Mesodermal cell (in vitro differentiated cells): ENCODE measurements around the gene KLKB1. TPM values are rescaled to one million over a fixed set of nuclear protein-coding genes. Genes with fewer than 3 reads are reported as not detected.

Experiments used
- H3K27ac ChIP-seq: 2 replicates; pipeline ENCODE4 v1.7.0; 2013; ENCODE audit warnings: mild to moderate bottlenecking, low read depth, low read length, moderate library complexity; ENCODE audit not compliant: severe bottlenecking
- H3K36me3 ChIP-seq: 2 replicates; pipeline ENCODE4 v1.7.1; 2013; ENCODE audit warnings: mild to moderate bottlenecking, low read length, moderate library complexity; ENCODE audit not compliant: control insufficient read depth, insufficient read depth
- H3K4me1 ChIP-seq: one replicate; pipeline ENCODE4 v1.7.1; 2013; ENCODE audit warnings: mild to moderate bottlenecking, low read length; ENCODE audit not compliant: insufficient read depth, control insufficient read depth, poor library complexity, severe bottlenecking
- H3K4me3 ChIP-seq: 2 replicates; pipeline ENCODE4 v1.7.0; 2013; ENCODE audit warnings: low read length, control low read depth, mild to moderate bottlenecking; ENCODE audit not compliant: insufficient read depth, poor library complexity, severe bottlenecking; ENCODE audit errors: extremely low read depth
- H3K9me3 ChIP-seq: 2 replicates; pipeline ENCODE4 v1.7.1; 2013; ENCODE audit warnings: mild to moderate bottlenecking, low read length, moderate library complexity; ENCODE audit not compliant: control insufficient read depth
- WGBS, 2 experiments: methylation state at CpG; one replicate each; pipeline ENCODE4 v1.1.5; 2013; ENCODE audit warnings: missing lambda C conversion rate in 2 of 2; ENCODE audit not compliant: insufficient coverage in 2 of 2; 5-methylcytosine and 5-hydroxymethylcytosine counted together
- polyA plus RNA-seq, 2 experiments: library from polyadenylated mRNA; stranded (reverse); fragments of 50-300 nt; gene quantifications; one replicate each; pipeline ENCODE4 v1.2.3, GENCODE V29; 2013

Gene KLKB1
- not detected for polyA plus RNA-seq (2013, experiment 1 of 2)
- polyA plus RNA-seq (2013, experiment 2 of 2): not detected

DNA sequence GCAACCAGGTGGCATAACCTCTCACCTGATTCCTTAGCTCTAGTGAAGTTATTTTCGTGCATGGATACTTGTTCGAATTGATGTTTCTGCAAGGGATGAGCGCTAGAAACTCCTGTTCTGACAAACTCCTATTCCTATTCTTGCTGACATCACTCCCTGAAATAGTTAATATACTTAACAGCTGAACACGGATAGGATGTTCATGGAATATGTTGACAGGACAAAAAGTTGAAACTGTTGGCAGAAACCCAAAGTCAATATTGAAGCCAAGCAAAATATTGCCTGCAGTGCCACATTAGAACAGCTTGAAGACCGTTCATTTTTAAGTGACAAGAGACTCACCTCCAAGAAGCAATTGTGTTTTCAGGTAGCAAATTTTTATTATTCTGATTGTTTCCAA is at the start of gene KLKB1:
TSS of gene KLKB1 (plus strand) at position 287 of the 400 bp plus-strand sequence. CDS start 689 bp downstream, outside the sequence.
- Histone ChIP-seq H3K4me3 (no peak within 1 kb of the TSS), H3K27ac (no peak within 1 kb of the TSS), H3K4me1 (no peaks in the 10 kb centered on the region), H3K9me3 (no peaks in the 10 kb centered on the region), H3K36me3 (no peaks in the 10 kb centered on the region)
- WGBS, 2 experiments: 93 to 100% methylated on average over 1 to 2 of the region's 5 CpGs

GRCh38 chr4:186188107-186188506 is 39.2 kb upstream of the KLKB1 start:
- Histone ChIP-seq H3K4me3 (no peak overlapping the region), H3K36me3 (no peaks in the 10 kb centered on the region), H3K4me1 (no peaks in the 10 kb centered on the region), H3K27ac (no peak overlapping the region), H3K9me3 (no peaks in the 10 kb centered on the region)
- WGBS, 2 experiments: no CpG with 5 or more reads among the region's 3 CpGs

DNA sequence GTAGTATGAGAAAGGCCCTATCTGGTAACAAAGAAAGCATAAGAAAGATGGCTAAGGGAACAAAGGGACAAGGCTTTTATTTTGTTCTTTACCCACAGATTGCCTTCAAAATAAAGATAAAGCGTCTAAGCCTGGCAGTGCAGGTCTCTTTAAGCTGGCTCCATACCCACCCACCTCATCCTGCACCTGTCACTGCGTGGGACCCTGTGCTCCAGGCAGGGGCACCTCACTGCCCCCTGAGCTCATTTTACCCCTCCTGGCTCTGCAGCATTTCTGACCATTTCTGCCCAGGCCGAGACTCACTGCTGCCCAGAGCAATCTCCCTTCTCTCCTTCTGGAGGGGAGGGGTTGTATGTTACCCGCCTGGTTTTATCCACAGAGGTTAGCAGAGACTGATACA is 37.7 kb upstream of the KLKB1 start:
- Histone ChIP-seq H3K36me3 (no peaks in the 10 kb centered on the region), H3K4me1 (no peaks in the 10 kb centered on the region), H3K9me3 (no peaks in the 10 kb centered on the region), H3K4me3 (no peak overlapping the region), H3K27ac (no peak overlapping the region)
- 78 to 79% methylated on average over 1 to 2 of the region's 4 CpGs for WGBS, 2 experiments

- peak overlapping the region; percentile 76 for H3K27ac ChIP-seq
Observed at GRCh38 chr4:186190581-186191199, 36.6 kb upstream of the KLKB1 start.

DNA sequence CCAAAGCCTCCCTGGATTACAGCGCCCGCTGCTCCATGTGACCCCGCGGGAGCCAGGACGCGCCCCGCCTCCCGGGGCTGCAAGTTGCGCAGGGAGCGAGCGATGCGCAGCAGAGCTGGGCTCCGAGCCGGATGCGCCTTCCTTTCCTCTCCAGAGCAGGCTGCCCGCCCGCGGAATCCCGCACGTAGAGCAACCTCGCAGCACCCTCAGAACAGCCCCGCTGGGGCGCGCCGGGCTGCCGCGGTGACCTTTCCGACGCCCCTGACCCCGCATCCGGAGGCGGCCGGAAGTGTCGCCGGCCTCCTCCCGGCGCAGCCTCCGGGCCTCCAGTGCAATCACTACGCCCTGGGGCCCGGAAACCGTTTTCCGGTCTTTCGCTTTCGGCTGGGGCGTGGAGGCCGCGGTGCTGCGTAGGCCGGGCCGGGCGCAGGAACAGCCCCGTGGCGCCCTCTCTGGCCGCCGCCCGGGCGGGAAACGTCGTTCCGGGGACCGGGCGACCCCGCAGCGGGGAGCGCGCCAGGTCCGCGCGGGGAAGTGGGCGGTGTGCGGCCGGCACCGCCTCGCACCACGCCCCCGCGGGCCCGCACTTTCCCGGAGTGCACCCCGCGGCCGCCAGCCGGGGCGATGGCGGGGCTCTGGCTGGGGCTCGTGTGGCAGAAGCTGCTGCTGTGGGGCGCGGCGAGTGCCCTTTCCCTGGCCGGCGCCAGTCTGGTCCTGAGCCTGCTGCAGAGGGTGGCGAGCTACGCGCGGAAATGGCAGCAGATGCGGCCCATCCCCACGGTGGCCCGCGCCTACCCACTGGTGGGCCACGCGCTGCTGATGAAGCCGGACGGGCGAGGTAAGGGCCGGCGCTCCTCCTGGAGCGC is 35.9 kb upstream of the KLKB1 start, which contains the start of gene CYP4V2:
TSS of gene CYP4V2 (plus strand) at position 368 of the 866 bp plus-strand sequence. CDS start at position 625, 257 bp downstream.
- no peaks in the 10 kb centered on the region for H3K4me1 ChIP-seq
- H3K36me3 ChIP-seq: peaks cover 4% of the 10 kb centered on the region
- peak within 1 kb of the TSS; percentile 76 for H3K27ac ChIP-seq
- H3K4me3 ChIP-seq: peak within 1 kb of the TSS; percentile 72
- WGBS, 2 experiments: 0 to 1% methylated on average over 75 to 79 of the region's 107 CpGs
- no peaks in the 10 kb centered on the region for H3K9me3 ChIP-seq

More at GRCh38 chr4:186190581-186191199, 36.6 kb upstream of the KLKB1 start:
- peak overlapping the region; percentile 72 for H3K4me3 ChIP-seq
- H3K4me1 ChIP-seq: no peaks in the 10 kb centered on the region
- 1 to 2% methylated on average over 24 to 25 of the region's 34 CpGs for WGBS, 2 experiments
- H3K36me3 ChIP-seq: peaks cover 4% of the 10 kb centered on the region
- no peaks in the 10 kb centered on the region for H3K9me3 ChIP-seq

GRCh38 chr4:186192066-186192612 is 35.2 kb upstream of the KLKB1 start:
- H3K4me3 ChIP-seq: peak overlapping the region; percentile 72
- no peaks in the 10 kb centered on the region for H3K9me3 ChIP-seq
- 0 to 2% methylated on average over 14 of the region's 22 CpGs for WGBS, 2 experiments
- H3K27ac ChIP-seq: peak overlapping the region; percentile 76
- no peaks in the 10 kb centered on the region for H3K4me1 ChIP-seq
- H3K36me3 ChIP-seq: peaks cover 4% of the 10 kb centered on the region

GRCh38 chr4:186193851-186194250 is 33.5 kb upstream of the KLKB1 start:
- Histone ChIP-seq H3K4me3 (no peak overlapping the region), H3K27ac (no peak overlapping the region), H3K9me3 (no peaks in the 10 kb centered on the region), H3K4me1 (no peaks in the 10 kb centered on the region), H3K36me3 (peaks cover 4% of the 10 kb centered on the region)
- 90 to 100% methylated on average over 1 of the region's 5 CpGs for WGBS, 2 experiments

- H3K27ac ChIP-seq: no peak overlapping the region
- H3K9me3 ChIP-seq: no peaks in the 10 kb centered on the region
- WGBS, 2 experiments: 91 to 94% methylated on average over 6 of the region's 6 CpGs
- no peaks in the 10 kb centered on the region for H3K4me1 ChIP-seq
- H3K4me3 ChIP-seq: no peak overlapping the region
- H3K36me3 ChIP-seq: peaks cover 4% of the 10 kb centered on the region
Observed at GRCh38 chr4:186196063-186196462, 31.2 kb upstream of the KLKB1 start.

DNA sequence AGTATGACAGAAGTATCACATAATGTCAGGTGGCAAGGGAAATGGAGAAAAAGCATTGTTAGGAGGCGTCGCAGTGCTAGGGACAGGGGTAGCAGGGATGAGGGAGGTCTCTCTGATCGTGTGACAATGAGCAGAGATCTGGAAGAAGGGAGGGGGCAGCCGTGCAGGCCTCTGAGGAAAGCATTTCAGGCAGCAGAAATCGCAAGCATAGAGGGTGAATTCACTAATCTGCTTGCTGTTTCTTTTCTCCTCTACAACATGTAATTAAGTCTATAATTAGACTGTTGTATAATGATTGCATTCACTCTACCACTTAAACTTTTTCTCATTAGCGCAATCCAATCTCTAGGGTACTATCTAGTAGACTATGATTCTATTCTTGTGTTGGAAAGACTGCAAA is 26.8 kb upstream of the KLKB1 start:
- Histone ChIP-seq H3K9me3 (no peaks in the 10 kb centered on the region), H3K36me3 (no peaks in the 10 kb centered on the region), H3K4me1 (no peaks in the 10 kb centered on the region), H3K4me3 (no peak overlapping the region), H3K27ac (no peak overlapping the region)
- WGBS, 2 experiments: 75 to 82% methylated on average over 3 of the region's 6 CpGs

DNA sequence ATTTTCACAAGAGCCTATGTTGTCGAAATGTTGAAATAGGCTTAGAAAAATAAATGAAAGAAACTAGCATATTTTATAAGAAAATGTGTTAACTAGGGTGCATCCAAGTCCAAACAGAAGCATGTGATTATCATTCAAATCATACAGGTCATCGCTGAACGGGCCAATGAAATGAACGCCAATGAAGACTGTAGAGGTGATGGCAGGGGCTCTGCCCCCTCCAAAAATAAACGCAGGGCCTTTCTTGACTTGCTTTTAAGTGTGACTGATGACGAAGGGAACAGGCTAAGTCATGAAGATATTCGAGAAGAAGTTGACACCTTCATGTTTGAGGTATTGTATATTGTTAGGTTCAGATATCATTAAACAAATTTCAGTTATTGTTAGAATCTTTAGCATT is 26.3 kb upstream of the KLKB1 start:
- Histone ChIP-seq H3K4me3 (no peak overlapping the region), H3K36me3 (no peaks in the 10 kb centered on the region), H3K9me3 (no peaks in the 10 kb centered on the region), H3K4me1 (no peaks in the 10 kb centered on the region), H3K27ac (no peak overlapping the region)
- 88 to 100% methylated on average over 2 to 4 of the region's 7 CpGs for WGBS, 2 experiments
